GM18498 (cell line): ENCODE measurements around the gene SELENOH.
A peak's percentile ranks its signal among the peaks of the same experiment; 100 is the strongest.

Experiments used
- ATAC-seq: cut with Tn5 transposase; IDR thresholded peaks from one replicate; pipeline ENCODE4 v1.9.1; 2021; ENCODE audit warnings: mild to moderate bottlenecking, moderate library complexity; ENCODE audit not compliant: unreplicated experiment

Gene SELENOH

GRCh38 chr11:57745206-57745605 lies 3.9 kb downstream of the SELENOH start:
- ATAC-seq: no peak

- no peak for ATAC-seq
Observed at GRCh38 chr11:57746920-57747319, 5.6 kb downstream of the SELENOH start.

GRCh38 chr11:57751176-57751575 lies 9.9 kb downstream of the SELENOH start:
- ATAC-seq: no peak

GRCh38 chr11:57751676-57752253 lies 10.5 kb downstream of the SELENOH start, which contains the start of gene BTBD18:
Gene BTBD18, minus strand, starts transcription at chr11:57751819. Its CDS starts 631 bp downstream, at chr11:57751188.
- no peak for ATAC-seq

- no peak for ATAC-seq
Observed at GRCh38 chr11:57752954-57753353, 11.7 kb downstream of the SELENOH start.

- no peak for ATAC-seq
Observed at GRCh38 chr11:57758174-57758573, 16.9 kb downstream of the SELENOH start.

GRCh38 chr11:57761301-57762234 lies 20.3 kb downstream of the SELENOH start, which contains the start of gene CTNND1:
Gene CTNND1, plus strand, starts transcription at chr11:57761802. Its CDS starts 29,677 bp downstream, at chr11:57791479.
- ATAC-seq: peak; percentile 85

- ATAC-seq: no peak
Observed at GRCh38 chr11:57762235-57762861, 21.1 kb downstream of the SELENOH start.

GRCh38 chr11:57763568-57763967 lies 22.3 kb downstream of the SELENOH start:
- no peak for ATAC-seq

GRCh38 chr11:57764021-57764420 lies 22.7 kb downstream of the SELENOH start:
- no peak for ATAC-seq

- ATAC-seq: no peak
Observed at GRCh38 chr11:57764566-57764965, 23.3 kb downstream of the SELENOH start.

- ATAC-seq: no peak
Observed at GRCh38 chr11:57764972-57765371, 23.7 kb downstream of the SELENOH start.

- ATAC-seq: no peak
Observed at GRCh38 chr11:57770793-57771192, 29.5 kb downstream of the SELENOH start.

GRCh38 chr11:57771365-57771764 lies 30.1 kb downstream of the SELENOH start:
- ATAC-seq: no peak

- ATAC-seq: no peak
Observed at GRCh38 chr11:57772562-57772961, 31.3 kb downstream of the SELENOH start.

- ATAC-seq: no peak
Observed at GRCh38 chr11:57773026-57773598, 31.8 kb downstream of the SELENOH start.

- ATAC-seq: no peak
Observed at GRCh38 chr11:57775491-57775890, 34.2 kb downstream of the SELENOH start.

GRCh38 chr11:57776031-57776521 lies 34.8 kb downstream of the SELENOH start:
- ATAC-seq: no peak

- ATAC-seq: no peak
Observed at GRCh38 chr11:57776577-57777210, 35.4 kb downstream of the SELENOH start.

GRCh38 chr11:57777969-57778317 lies 36.7 kb downstream of the SELENOH start:
- ATAC-seq: no peak
